Stimulated activated effector memory CD8-positive, alpha-beta T cell treated with anti-CD3 and anti-CD28 coated beads, Interleukin-12 subunit alpha, Interleukin-12 subunit beta, amount 100 ng/mL, for 72 hours (primary cell): ENCODE data around the gene DDB1.

Experiments used
- ATAC-seq: fragments of 150-1000 bp; cut with Tn5 transposase; 2 replicates; pipeline ENCODE4 v1.10.0; 2021
- DNase-seq, 2 donors: peaks; one replicate each; pipeline ENCODE4 v3.0.0; 2021 to 2022; ENCODE audit warnings: low spot score in 2 of 2
- H3K27ac Mint-ChIP-seq: one replicate; pipeline ENCODE4 v1.8.0; 2022; ENCODE audit warnings: mild to moderate bottlenecking, mixed read lengths
- H3K36me3 Mint-ChIP-seq: one replicate; pipeline ENCODE4 v1.8.0; 2022; ENCODE audit warnings: mild to moderate bottlenecking, mixed read lengths
- H3K4me1 Mint-ChIP-seq: one replicate; pipeline ENCODE4 v1.8.0; 2022; ENCODE audit warnings: mixed read lengths
- H3K4me3 Mint-ChIP-seq: one replicate; pipeline ENCODE4 v1.8.0; 2022; ENCODE audit warnings: mild to moderate bottlenecking, mixed read lengths
- H3K9me3 Mint-ChIP-seq: one replicate; pipeline ENCODE4 v1.8.0; 2022; ENCODE audit warnings: mixed read lengths

The DDB1 gene

DNA sequence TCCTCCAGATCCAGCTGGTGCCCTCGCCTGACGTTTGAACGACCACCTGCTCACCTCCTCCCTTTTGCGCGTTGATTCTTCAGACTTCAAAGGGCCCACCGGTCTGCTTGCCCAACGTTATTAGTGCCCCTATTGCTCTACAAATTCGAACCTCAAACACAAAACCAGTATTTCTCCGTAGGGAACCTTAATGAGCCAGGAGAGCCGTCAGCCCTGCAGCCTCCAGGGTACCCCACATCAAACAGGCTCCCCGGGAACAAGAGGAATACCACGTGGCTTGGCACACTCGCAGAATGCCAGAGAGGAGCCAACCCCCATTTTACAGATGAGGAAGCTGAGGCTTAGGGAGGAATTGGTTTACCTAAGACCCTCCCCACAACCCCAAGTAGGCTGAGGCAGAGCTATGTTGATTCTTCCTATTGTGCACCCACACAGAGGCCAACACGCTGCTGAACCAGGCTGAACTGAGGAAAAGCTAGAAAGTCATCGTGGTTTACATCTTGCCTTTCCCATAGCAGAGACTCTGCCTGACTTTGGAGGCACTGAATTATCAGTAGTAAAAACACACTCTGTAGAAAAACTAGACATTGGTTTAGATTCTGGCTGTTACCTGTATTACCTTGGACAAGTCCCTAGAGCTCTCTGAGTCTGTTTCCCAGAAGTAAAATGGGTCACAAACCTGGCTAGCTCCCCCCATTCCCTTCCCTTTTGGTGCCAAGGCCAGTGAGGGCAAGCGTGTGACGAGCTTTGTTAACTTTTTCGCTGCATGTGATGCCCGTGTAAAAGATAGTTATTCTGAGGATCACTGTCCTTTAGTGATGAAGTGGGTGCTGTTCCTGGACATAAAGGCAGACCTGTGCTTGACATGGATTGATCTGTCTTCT lies 887 bp upstream of the DDB1 start:
- ATAC-seq, result no peak
- H3K4me1 Mint-ChIP-seq, result peaks cover 66% of the 10 kb centered on the region

DNA sequence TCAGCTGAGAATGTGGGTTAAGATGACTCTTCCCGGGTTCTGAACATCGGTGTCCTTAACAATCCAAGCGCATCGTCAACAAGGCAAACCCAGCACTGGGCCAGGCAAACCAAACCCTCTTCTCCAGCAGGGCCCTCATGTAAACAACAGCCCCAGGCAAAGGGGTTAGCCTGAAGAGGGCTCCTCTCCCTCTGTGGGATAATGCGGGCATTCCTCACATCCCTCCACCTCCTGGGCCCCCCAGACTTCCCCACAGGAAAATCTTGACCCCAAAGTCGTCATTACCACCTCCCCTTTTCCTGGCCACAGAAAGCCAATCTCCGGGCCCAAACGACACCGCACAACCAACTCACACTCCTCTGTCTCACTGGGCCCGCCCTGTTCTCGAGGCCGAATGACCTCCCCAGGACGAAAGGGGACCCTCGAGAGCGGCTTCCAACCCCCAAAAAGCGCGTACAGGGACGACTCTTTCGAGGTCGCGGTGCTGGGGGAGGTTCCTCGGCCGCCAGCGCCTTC lies 566 bp downstream of the DDB1 start:
- DNase-seq (no peak), ATAC-seq (no peak)

More for the DNA sequence above, 887 bp upstream of the DDB1 start:
- DNase-seq, result no peak
- no peaks in the 10 kb centered on the region for H3K9me3 Mint-ChIP-seq
- H3K36me3 Mint-ChIP-seq, result no peaks in the 10 kb centered on the region
- peak overlapping the region; percentile 98 for H3K4me3 Mint-ChIP-seq
- H3K27ac Mint-ChIP-seq, result peak overlapping the region; percentile 99

DNA sequence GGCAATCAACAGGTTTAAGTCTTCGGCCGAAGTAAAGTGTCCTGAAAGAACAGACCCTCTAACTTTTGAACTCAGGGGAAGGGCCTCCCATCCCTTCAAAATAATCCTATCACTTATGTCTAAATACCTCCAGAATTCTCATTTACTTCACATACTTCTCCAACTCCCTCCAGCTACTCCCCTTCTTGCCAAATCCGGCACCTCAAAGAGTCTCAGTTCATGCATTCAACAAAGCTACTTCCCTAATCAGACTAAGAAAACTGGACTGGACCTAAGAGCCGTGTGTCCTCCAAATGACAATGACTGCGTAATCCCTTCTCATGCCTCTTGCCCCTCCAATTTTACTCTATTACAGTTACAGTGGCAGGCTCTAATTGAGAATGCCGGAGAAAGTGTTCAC lies 1.3 kb downstream of the DDB1 start:
- no peaks in the 10 kb centered on the region for H3K36me3 Mint-ChIP-seq
- H3K4me1 Mint-ChIP-seq, result peaks cover 60% of the 10 kb centered on the region
- peak overlapping the region; percentile 99 for H3K27ac Mint-ChIP-seq
- no peak for DNase-seq
- H3K9me3 Mint-ChIP-seq, result no peaks in the 10 kb centered on the region
- H3K4me3 Mint-ChIP-seq, result peak overlapping the region; percentile 98
- ATAC-seq, result no peak

More for the DNA sequence above, 566 bp downstream of the DDB1 start:
- Mint-ChIP-seq H3K4me3 (peak overlapping the region; percentile 98), H3K36me3 (no peaks in the 10 kb centered on the region), H3K9me3 (no peaks in the 10 kb centered on the region), H3K27ac (peak overlapping the region; percentile 99), H3K4me1 (peaks cover 66% of the 10 kb centered on the region)

DNA sequence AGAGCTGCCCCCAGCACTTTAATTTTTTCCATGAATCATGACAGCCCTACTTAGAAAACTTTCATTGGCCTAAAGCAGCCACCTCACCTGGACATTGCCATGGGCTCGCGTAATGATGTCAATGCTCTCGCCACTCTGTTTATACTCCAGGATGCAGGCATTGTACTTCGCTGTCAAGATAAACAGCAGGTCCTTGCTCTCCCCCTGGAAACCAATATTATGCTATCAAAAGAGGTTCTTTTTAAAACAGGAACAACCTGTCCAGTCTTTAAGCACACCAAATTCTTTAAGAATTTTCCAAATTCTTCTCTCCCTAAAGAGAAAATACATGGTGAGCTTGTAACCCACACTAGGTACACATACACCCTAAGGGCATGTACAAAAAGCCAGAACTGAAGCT lies 3.0 kb downstream of the DDB1 start:
- Mint-ChIP-seq H3K27ac (peak overlapping the region; percentile 99), H3K4me3 (no peak overlapping the region), H3K9me3 (no peaks in the 10 kb centered on the region), H3K4me1 (peaks cover 52% of the 10 kb centered on the region), H3K36me3 (no peaks in the 10 kb centered on the region)
- DNase-seq (no peak), ATAC-seq (no peak)

DNA sequence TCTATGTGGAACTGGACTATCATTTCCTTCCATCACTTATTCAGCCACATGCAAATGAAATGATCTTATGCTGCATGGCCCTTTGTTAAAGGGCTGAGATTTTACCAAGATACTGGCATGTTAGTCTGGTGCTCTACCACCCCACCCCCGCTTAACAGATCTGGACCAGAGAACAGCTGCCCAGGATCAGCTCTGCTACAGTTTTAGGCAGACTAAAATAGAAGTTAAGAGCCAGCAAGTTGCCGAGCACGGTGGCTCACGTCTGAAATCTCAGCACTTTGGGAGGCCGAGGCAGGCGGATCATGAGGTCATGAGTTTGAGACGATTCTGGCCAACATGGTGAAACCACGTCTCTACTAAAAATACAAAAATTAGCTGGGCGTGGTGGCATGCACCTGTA lies 4.6 kb downstream of the DDB1 start:
- Mint-ChIP-seq H3K4me1 (peaks cover 41% of the 10 kb centered on the region), H3K36me3 (no peaks in the 10 kb centered on the region), H3K4me3 (no peak overlapping the region), H3K27ac (no peak overlapping the region), H3K9me3 (no peaks in the 10 kb centered on the region)
- ATAC-seq (no peak), DNase-seq (no peak)

DNA sequence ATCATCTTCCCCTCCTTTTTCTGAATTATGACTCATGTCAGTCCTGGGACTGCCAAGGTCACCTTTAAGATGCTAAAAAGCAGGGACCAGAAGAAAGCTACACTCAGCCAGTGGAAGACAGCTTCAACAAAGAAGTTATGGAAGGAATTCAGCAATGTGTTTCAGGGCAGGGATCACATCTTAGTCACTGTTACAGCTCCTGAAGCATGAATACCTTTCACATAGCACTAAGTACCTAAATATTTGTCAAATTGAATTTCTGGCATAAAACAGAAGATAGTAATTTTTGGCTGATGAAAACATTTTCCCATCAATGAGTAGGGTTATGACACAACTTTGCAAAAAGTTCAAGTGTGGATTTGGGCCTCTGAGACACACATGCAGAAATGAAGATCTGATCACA lies 5.2 kb downstream of the DDB1 start:
- no peak for ATAC-seq

DNA sequence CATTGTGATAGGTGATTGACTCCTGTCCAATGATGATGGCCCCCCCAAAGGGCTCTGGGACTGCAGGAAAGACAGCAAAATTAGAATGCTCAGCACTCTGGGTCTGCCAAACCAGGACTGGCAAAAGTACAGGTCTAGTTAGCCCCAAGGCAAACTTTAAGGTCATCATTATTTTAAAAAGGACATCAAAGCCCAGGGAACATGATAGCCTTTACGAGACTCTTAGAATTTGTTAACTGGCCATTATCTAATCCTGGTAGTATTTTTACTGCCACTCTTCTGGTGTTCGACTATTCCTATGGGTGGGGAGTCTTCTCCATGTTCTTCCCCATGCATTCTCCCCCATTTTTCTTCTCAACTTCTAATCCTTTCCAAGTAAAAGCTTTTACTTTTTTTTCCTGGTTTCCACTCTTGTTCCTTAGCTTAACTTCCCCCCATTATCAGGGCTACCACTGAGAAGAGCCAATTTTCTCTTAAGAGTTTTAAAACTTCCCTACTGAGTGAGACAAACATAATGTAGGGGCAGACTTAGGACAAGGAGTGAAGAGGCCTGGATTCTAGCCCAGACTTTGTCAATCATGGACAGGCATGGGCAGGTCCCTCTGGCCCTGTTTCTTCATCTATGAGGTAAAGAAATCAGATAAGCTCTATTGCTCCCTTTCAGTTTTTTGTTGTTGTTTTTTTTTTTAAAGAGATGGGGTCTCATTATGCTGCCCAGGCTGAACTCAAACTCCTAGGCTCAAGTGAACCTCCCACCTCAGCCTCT lies 7.1 kb downstream of the DDB1 start:
- Mint-ChIP-seq H3K27ac (peak overlapping the region; percentile 72), H3K4me3 (no peak overlapping the region), H3K36me3 (no peaks in the 10 kb centered on the region), H3K4me1 (peaks cover 18% of the 10 kb centered on the region), H3K9me3 (no peaks in the 10 kb centered on the region)
- no peak for DNase-seq
- ATAC-seq, result no peak

More for the DNA sequence above, 5.2 kb downstream of the DDB1 start:
- no peak for DNase-seq
- Mint-ChIP-seq H3K36me3 (no peaks in the 10 kb centered on the region), H3K27ac (peak overlapping the region; percentile 48), H3K4me1 (peaks cover 36% of the 10 kb centered on the region), H3K4me3 (no peak overlapping the region), H3K9me3 (no peaks in the 10 kb centered on the region)

DNA sequence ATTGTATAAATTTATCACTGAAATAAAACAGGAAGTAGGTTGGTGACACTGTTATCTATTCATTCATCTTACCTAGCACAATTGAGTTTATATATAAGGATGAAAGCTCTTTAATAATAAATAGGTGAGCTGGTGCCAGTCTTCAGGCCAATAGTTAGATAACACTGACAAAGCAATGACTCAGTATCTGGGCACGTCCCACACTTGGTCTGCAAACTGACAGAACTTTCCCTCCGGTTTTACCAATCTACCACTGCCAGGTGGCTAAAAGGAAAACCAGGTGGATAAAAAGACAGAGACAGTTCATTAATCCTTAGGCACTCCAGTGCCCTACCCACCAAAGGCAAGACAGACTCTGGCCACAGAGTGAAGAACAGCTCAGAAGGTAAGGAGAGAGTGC lies 17.6 kb downstream of the DDB1 start:
- Mint-ChIP-seq H3K27ac (peak overlapping the region; percentile 76), H3K9me3 (no peaks in the 10 kb centered on the region), H3K4me1 (peaks cover 4% of the 10 kb centered on the region), H3K4me3 (no peak overlapping the region), H3K36me3 (no peaks in the 10 kb centered on the region)
- ATAC-seq, result no peak
- no peak for DNase-seq

DNA sequence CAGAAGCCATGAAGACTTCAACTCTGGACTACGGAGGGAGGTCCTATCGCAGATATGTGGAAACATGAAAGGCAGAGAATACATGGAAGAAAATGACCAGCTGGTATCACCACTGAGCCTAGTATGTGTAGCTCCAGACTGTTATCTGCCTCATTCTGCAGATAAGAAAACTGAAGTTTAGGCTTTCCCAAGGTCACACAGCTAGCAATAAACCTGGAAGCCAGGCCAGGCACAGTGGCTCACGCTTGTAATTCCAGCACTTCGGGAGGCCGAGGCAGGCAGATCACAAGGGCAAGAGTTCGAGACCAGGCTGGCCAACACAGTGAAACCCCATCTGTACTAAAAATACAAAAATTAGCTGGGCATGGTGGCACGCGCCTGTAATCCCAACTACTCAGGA lies 22.2 kb downstream of the DDB1 start:
- H3K27ac Mint-ChIP-seq, result no peak overlapping the region
- no peaks in the 10 kb centered on the region for H3K36me3 Mint-ChIP-seq
- ATAC-seq, result no peak

DNA sequence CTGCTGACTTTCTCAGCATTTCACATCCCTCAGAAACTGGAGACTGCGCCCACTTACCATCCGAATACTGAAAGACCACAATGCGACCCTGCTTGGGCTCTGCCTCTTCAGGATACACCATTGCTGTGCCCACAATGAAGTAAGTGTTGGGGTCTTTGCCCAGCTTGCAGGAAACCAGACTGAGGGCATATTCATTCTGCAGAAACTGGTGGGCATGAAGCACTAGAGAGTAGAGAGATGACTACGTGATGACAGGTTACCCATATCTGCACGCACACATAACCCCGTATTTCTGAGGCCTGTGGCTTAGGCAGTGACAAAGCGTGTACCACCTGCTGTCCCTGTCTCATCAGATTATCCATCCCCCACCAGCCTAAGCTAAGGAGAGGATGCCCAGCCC lies 23.2 kb downstream of the DDB1 start:
- Mint-ChIP-seq H3K4me1 (peaks cover 11% of the 10 kb centered on the region), H3K27ac (no peak overlapping the region), H3K4me3 (no peak overlapping the region), H3K9me3 (no peaks in the 10 kb centered on the region), H3K36me3 (no peaks in the 10 kb centered on the region)
- ATAC-seq (peak; percentile 96), DNase-seq (peak in 1 of 2 donors; percentile 69)

More for the DNA sequence above, 22.2 kb downstream of the DDB1 start:
- Mint-ChIP-seq H3K4me3 (no peak overlapping the region), H3K9me3 (no peaks in the 10 kb centered on the region), H3K4me1 (peaks cover 11% of the 10 kb centered on the region)
- no peak for DNase-seq

DNA sequence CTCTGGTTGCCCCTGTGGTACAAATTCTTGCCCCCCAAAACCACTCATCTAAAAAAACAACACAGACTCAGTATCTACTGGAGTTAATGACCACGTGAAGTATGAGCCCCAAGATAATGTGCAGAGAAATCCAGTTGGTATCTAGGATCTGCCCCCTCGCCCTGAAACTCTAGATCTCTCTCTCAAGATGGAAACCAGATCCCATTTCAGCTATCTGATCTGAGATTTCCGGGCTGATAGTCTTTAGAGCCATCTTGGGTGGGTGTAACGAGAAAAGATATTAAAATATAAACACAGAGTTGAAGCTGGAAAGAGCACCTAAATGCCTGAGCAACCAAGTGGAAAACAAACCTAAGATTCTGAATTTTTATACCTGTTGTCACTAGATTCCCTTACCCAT lies 23.8 kb downstream of the DDB1 start:
- Mint-ChIP-seq H3K27ac (no peak overlapping the region), H3K4me3 (no peak overlapping the region), H3K4me1 (peaks cover 11% of the 10 kb centered on the region), H3K9me3 (no peaks in the 10 kb centered on the region), H3K36me3 (no peaks in the 10 kb centered on the region)
- DNase-seq, result no peak
- no peak for ATAC-seq

DNA sequence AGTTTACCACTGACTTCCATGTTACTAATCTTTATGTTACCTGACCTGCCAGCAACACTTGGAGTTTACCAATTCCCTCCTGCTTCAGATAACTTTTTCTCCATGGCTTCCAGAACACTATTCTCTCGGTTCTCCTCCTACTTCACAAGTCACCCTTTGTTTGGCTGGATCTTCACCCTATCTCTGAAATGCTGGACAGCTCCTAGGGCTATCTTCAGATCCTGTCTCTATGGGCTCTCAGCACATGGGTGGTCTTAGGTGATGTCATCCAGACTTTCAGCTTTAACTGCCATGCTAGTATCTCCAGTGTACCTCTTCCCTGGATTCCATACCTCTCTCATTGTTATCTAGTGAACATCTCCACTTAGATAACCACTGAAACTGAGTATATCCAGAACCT lies 25.6 kb downstream of the DDB1 start:
- Mint-ChIP-seq H3K27ac (no peak overlapping the region), H3K4me3 (no peak overlapping the region), H3K9me3 (no peaks in the 10 kb centered on the region), H3K4me1 (peaks cover 11% of the 10 kb centered on the region), H3K36me3 (no peaks in the 10 kb centered on the region)
- no peak for DNase-seq
- ATAC-seq, result no peak

DNA sequence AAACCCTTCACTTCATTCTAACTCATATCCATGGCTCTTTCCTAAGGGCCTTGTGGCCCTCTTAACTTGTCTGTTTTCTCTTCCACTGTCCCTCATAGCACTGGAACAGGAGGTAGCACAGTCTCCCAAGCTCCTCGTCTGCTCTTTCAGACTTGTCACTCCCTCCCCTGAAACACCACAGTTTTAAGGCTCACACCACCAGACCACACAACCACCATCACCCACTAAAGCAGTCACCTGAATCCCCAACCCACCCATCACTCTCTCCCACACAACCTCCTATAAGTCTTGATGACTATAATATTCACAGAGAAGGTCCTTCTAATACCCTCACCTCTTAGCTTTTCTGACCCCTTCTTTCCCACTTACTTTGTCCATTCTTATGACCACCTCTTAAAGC lies 26.7 kb downstream of the DDB1 start:
- Mint-ChIP-seq H3K4me1 (peaks cover 11% of the 10 kb centered on the region), H3K36me3 (no peaks in the 10 kb centered on the region), H3K27ac (no peak overlapping the region), H3K4me3 (no peak overlapping the region), H3K9me3 (no peaks in the 10 kb centered on the region)
- no peak for DNase-seq
- ATAC-seq, result peak; percentile 38

DNA sequence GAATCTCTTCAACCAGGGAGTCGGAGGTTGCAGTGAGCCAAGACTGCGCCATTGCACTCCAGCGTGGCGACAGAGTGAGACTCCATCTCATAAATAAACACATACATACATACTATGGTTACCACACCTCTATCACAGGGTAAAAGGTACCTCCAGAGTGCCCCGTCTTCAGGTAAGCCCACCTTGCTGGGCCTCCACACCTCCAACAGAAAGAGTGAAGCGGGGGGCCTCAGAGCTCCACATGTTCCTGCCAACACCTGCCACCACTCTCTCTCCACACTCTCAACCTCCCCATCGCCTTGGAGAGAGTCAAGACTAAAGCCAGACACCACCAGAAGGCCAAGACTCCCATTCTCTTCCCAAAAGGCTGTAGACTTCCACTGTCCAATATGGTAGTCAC lies 27.5 kb downstream of the DDB1 start:
- no peak overlapping the region for H3K27ac Mint-ChIP-seq
- peaks cover 9% of the 10 kb centered on the region for H3K4me1 Mint-ChIP-seq
- no peaks in the 10 kb centered on the region for H3K9me3 Mint-ChIP-seq
- DNase-seq (no peak), ATAC-seq (no peak)
- no peak overlapping the region for H3K4me3 Mint-ChIP-seq
- no peaks in the 10 kb centered on the region for H3K36me3 Mint-ChIP-seq

DNA sequence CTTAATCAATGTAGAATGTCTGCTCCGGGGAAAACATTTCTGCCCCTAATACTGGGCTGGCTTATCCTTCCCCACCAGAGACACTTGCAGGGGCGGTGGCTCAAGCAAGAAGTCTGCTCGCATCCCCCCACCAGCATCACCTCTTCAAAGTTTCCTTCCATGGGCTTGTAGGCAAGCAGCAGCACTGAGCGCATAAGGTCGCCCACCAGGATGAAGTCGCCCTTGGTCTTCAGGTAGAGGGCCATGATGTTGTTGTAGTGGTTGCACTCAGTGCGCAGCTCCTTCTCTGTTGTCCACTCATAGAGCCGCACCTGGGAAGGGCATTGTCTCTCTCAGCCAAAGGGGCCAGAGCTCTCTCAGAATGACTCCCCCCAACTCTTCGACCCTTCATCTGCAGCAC lies 29.2 kb downstream of the DDB1 start:
- Mint-ChIP-seq H3K4me3 (no peak overlapping the region), H3K4me1 (peaks cover 5% of the 10 kb centered on the region), H3K9me3 (no peaks in the 10 kb centered on the region), H3K27ac (no peak overlapping the region), H3K36me3 (no peaks in the 10 kb centered on the region)
- ATAC-seq (no peak), DNase-seq (no peak)

DNA sequence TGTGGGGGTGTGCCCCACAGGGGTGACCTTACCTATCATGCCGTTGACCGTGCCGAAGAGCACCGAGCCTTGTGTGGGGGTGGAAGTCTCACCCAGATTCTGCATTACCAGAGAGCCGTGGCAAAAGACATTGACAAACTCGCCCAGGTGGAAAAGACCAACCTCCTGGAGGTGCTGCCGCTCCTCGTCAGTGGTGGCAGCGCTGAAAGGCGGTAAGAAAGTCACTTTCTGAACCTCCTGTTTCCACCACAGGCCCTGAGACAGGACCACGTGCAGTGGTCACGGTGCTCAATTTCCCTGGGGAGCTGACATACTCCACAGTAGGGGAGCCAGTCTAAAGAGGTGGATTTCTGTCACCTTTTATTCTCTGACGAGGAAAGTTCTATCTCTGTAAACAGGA lies 30.4 kb downstream of the DDB1 start:
- ATAC-seq (no peak), DNase-seq (no peak)
- Mint-ChIP-seq H3K27ac (no peak overlapping the region), H3K9me3 (no peaks in the 10 kb centered on the region), H3K4me1 (peaks cover 17% of the 10 kb centered on the region), H3K4me3 (no peak overlapping the region), H3K36me3 (peaks cover 7% of the 10 kb centered on the region)
